Fibroblast of mammary gland (primary cell): ENCODE results near the gene PDZRN3.

Experiments
- DNase-seq: peaks from one replicate; pipeline ENCODE4 v3.0.0-alpha.2; 2010; ENCODE audit warnings: low read depth
- H3K4me3 ChIP-seq: 2 replicates; pipeline ENCODE4 v1.5.1; 2011; ENCODE audit warnings: low read depth, mild to moderate bottlenecking, low read length, moderate library complexity; ENCODE audit not compliant: control insufficient read depth
- CTCF ChIP-seq: conservative IDR thresholded peaks from 2 replicates; pipeline ENCODE4 v1.5.1; 2011; ENCODE audit warnings: low read depth, low read length, inconsistent platforms; ENCODE audit not compliant: control insufficient read depth, insufficient read depth

PDZRN3 gene

GRCh38 chr3:73353649-73354217, 271.0 kb downstream of the PDZRN3 start:
- H3K4me3 ChIP-seq = no peak overlapping the region
- DNase-seq = no peak
- no peak for TF ChIP-seq CTCF

- no peak overlapping the region for H3K4me3 ChIP-seq
- no peak for TF ChIP-seq CTCF
- DNase-seq = no peak
These were observed 271.7 kb downstream of the PDZRN3 start for GRCh38 chr3:73352841-73353645.

DNA sequence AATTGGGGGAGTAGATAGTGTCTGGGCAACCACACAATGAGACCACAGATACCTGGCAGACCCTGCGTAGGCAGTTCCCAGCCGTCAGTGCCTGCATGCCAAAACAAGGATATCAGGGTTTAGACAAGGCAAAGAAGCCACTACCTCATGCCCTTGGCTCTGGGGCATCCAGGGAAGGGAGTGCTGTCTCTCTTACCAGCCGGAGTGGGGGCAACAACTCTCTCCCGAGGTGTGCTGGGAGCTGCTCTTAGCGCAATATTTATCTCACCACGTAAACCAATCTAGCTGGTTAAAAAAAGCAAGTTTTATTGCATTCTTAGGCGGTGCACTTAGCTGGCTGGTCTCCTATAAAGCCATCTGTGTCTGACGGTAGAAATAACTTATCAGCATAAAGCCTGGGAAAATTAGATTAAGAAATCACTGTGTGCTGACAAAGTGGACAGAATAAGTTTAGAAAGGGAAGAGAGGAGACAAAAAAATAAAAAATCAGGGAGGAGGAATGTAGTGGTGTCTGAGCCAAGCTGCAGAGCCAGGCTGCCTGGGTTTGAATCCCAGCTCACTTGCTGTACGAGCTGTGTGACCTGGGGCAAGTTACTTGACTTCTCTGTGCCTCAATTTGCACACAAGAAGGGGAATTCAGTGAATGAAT, 273.2 kb downstream of the PDZRN3 start:
- no peak for DNase-seq
- no peak overlapping the region for H3K4me3 ChIP-seq
- no peak for TF ChIP-seq CTCF

- H3K4me3 ChIP-seq = no peak overlapping the region
- no peak for DNase-seq
- TF ChIP-seq CTCF = no peak
These were observed 273.7 kb downstream of the PDZRN3 start for GRCh38 chr3:73350996-73351395.

DNA sequence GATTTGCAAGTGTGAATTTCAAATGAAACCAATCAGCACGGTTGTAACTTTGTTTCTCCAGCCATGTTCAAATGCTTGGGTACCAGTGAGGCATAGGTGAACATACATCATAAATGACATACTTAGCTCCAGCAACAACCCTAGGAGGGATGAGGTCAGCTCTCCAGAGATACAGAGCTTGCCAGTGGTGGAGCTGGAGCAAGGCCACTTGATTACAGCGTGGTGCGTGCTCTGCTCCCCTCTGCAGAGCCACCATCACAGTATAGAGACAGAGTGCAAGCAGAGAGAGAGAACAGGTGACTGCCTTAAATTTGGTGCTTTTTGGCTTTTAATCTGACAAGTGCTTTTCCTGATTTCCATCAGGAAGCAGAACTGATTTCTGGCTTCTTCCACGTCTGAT, 275.1 kb downstream of the PDZRN3 start:
- H3K4me3 ChIP-seq = no peak overlapping the region
- no peak for TF ChIP-seq CTCF
- no peak for DNase-seq

DNA sequence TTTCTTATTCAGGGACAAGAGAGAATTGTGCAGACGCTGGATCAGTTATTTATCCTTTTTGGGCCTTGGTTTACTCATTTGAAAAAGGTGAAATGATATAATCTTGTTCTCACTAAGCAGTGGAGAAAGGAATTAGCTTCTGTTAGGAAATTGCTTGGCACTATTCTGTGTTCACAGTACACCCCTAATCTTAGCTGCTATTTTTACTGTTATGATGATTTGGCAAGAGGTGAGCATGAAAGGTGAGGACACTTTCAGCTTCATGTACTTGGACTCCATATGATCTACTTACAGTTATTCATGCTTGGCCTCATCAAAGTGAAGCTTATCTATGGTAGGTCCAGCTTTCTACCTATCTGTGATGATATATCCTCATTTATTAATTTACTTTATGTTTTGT, 282.7 kb downstream of the PDZRN3 start:
- no peak overlapping the region for H3K4me3 ChIP-seq
- TF ChIP-seq CTCF = no peak
- DNase-seq = no peak
